Activated CD4-positive, alpha-beta T cell treated with anti-CD3 and anti-CD28 coated beads for 36 hours (primary cell): ENCODE results near the gene GRIPAP1. TPM values are rescaled to one million over a fixed set of nuclear protein-coding genes. Genes with fewer than 3 reads are reported as not detected.

ENCODE experiments used
- ATAC-seq: fragments of 200-7000 bp; cut with Tn5 transposase; one replicate; pipeline ENCODE4 v1.10.0; 2021; ENCODE audit warnings: mild to moderate bottlenecking, moderate library complexity
- CTCF ChIA-PET: fragments of 350-600 bp; sonication (Branson Sonifier 250); formaldehyde crosslinking; loops from one replicate; lab custom pipeline; 2021; ENCODE audit warnings: antibody characterized with exemption; lab: Charles Lee
- POLR2A ChIA-PET: fragments of 350-600 bp; sonication (Branson Sonifier 250); formaldehyde crosslinking; loops from one replicate; lab custom pipeline; 2021; ENCODE audit warnings: antibody characterized with exemption, inconsistent platforms; lab: Charles Lee
- DNase-seq: peaks from one replicate; pipeline ENCODE4 v3.0.0-alpha.2; 2020
- H3K27ac Mint-ChIP-seq: one replicate; pipeline ENCODE4 v1.8.0; 2021; ENCODE audit warnings: mixed read lengths
- H3K27me3 Mint-ChIP-seq: one replicate; pipeline ENCODE4 v1.8.0; 2021; ENCODE audit warnings: mixed read lengths
- H3K36me3 Mint-ChIP-seq: one replicate; pipeline ENCODE4 v1.8.0; 2021; ENCODE audit warnings: low read depth, mixed read lengths
- H3K4me1 Mint-ChIP-seq: one replicate; pipeline ENCODE4 v1.8.0; 2021; ENCODE audit warnings: mixed read lengths
- H3K4me3 Mint-ChIP-seq: one replicate; pipeline ENCODE4 v1.8.0; 2021; ENCODE audit warnings: mild to moderate bottlenecking, moderate library complexity, mixed read lengths
- H3K9me3 Mint-ChIP-seq: one replicate; pipeline ENCODE4 v1.8.0; 2021; ENCODE audit warnings: low read depth, mixed read lengths
- intact Hi-C, 2 experiments: fragments of 100-400 bp; cut with DNase I in 1 of 2; cut with micrococcal nuclease in 1 of 2; formaldehyde crosslinking; loops; one replicate each; pipeline versions ENCODE4 v1.14.2 to v1.15.1; 2022 to 2024; cut with DNase I, micrococcal nuclease
- total RNA-seq, 2 experiments: library from RNA; stranded (reverse); gene quantifications; one replicate each; pipeline ENCODE4 v1.2.3, GENCODE V29; 2021

The GRIPAP1 gene
- total RNA-seq, 2 experiments from 2014 or later: 57.8 to 63.3 TPM

- Mint-ChIP-seq H3K27ac (no peak overlapping the region), H3K9me3 (no peaks in the 10 kb centered on the region), H3K4me3 (peak overlapping the region; percentile 30), H3K36me3 (peaks cover 8% of the 10 kb centered on the region), H3K27me3 (no peaks in the 10 kb centered on the region), H3K4me1 (peaks cover 15% of the 10 kb centered on the region)
- CTCF ChIA-PET: interaction anchor here (0.8 to 0.9 kb wide), 2 partner anchors 150 to 162 kb away, joined by 3 to 4 read pairs; no protein-coding TSS in a partner anchor
- POLR2A ChIA-PET: interaction anchor here (0.6 kb wide), 2 partner anchors 72 to 275 kb away, joined by 3 to 4 read pairs; no protein-coding TSS in a partner anchor
- DNase-seq: peak; percentile 54
- intact Hi-C loops: no loop called here
- peak; percentile 65 for ATAC-seq
These were observed 29.6 kb downstream of the GRIPAP1 start for GRCh38 chrX:48972220-48973164.

- Mint-ChIP-seq H3K9me3 (no peaks in the 10 kb centered on the region), H3K27ac (no peak within 1 kb of the TSS), H3K27me3 (no peaks in the 10 kb centered on the region), H3K4me1 (peaks cover 15% of the 10 kb centered on the region), H3K4me3 (peak within 1 kb of the TSS; percentile 30), H3K36me3 (peaks cover 8% of the 10 kb centered on the region)
- peak; percentile 35 for DNase-seq
- POLR2A ChIA-PET: no interaction called here
- intact Hi-C loops: no loop called here
- CTCF ChIA-PET: interaction anchor here (0.9 kb wide), 1 partner anchor 151 kb away, joined by 3 read pairs; no protein-coding TSS in a partner anchor
- ATAC-seq: peak; percentile 54
These were observed 30.5 kb downstream of the GRIPAP1 start, which contains the start of gene KCND1 for GRCh38 chrX:48971249-48972219. KCND1 (minus strand) TSS chrX:48971844; CDS start chrX:48970271, 1,573 bp downstream.

- intact Hi-C loops: no loop called here
- no peak for DNase-seq
- POLR2A ChIA-PET: no interaction called here
- CTCF ChIA-PET: no interaction called here
- Mint-ChIP-seq H3K27me3 (no peaks in the 10 kb centered on the region), H3K9me3 (no peaks in the 10 kb centered on the region), H3K27ac (no peak overlapping the region), H3K4me1 (peaks cover 15% of the 10 kb centered on the region), H3K4me3 (no peak overlapping the region), H3K36me3 (peaks cover under 1% of the 10 kb centered on the region)
- ATAC-seq: no peak
These were observed 32.6 kb downstream of the GRIPAP1 start for GRCh38 chrX:48969471-48969870.

- Mint-ChIP-seq H3K4me3 (no peak overlapping the region), H3K27me3 (no peaks in the 10 kb centered on the region), H3K27ac (no peak overlapping the region), H3K4me1 (peaks cover 15% of the 10 kb centered on the region), H3K36me3 (no peaks in the 10 kb centered on the region), H3K9me3 (no peaks in the 10 kb centered on the region)
- ATAC-seq: no peak
- ChIA-PET POLR2A (no interaction called here), CTCF (no interaction called here)
- no peak for DNase-seq
- intact Hi-C loops: no loop called here
These were observed 33.7 kb downstream of the GRIPAP1 start for GRCh38 chrX:48968377-48968776.

- Mint-ChIP-seq H3K36me3 (no peaks in the 10 kb centered on the region), H3K4me1 (peaks cover 2% of the 10 kb centered on the region), H3K27me3 (no peaks in the 10 kb centered on the region), H3K4me3 (no peak overlapping the region), H3K27ac (no peak overlapping the region), H3K9me3 (no peaks in the 10 kb centered on the region)
- DNase-seq (no peak), ATAC-seq (no peak)
- intact Hi-C loops: no loop called here
- ChIA-PET POLR2A (no interaction called here), CTCF (no interaction called here)
These were observed 35.1 kb downstream of the GRIPAP1 start for GRCh38 chrX:48966796-48967579.

GRCh38 chrX:48965959-48966358, 36.1 kb downstream of the GRIPAP1 start:
- Mint-ChIP-seq H3K36me3 (no peaks in the 10 kb centered on the region), H3K9me3 (no peaks in the 10 kb centered on the region), H3K4me1 (no peaks in the 10 kb centered on the region), H3K27me3 (no peaks in the 10 kb centered on the region), H3K4me3 (no peak overlapping the region), H3K27ac (no peak overlapping the region)
- DNase-seq: no peak
- intact Hi-C loops: no loop called here
- ChIA-PET CTCF (no interaction called here), POLR2A (interaction anchor here (0.6 kb wide), 1 partner anchor 25 kb away, joined by 4 read pairs; no protein-coding TSS in a partner anchor)
- no peak for ATAC-seq

GRCh38 chrX:48961585-48962091, 40.4 kb downstream of the GRIPAP1 start:
- Mint-ChIP-seq H3K9me3 (no peaks in the 10 kb centered on the region), H3K36me3 (peaks cover 2% of the 10 kb centered on the region), H3K4me3 (no peak overlapping the region), H3K27ac (peak overlapping the region; percentile 37), H3K27me3 (no peaks in the 10 kb centered on the region), H3K4me1 (peaks cover 6% of the 10 kb centered on the region)
- CTCF ChIA-PET: no interaction called here
- intact Hi-C loops: no loop called here
- no peak for ATAC-seq
- POLR2A ChIA-PET: no interaction called here
- DNase-seq: no peak

- peaks cover 11% of the 10 kb centered on the region for H3K4me1 Mint-ChIP-seq
- no peaks in the 10 kb centered on the region for H3K9me3 Mint-ChIP-seq
- peaks cover 12% of the 10 kb centered on the region for H3K36me3 Mint-ChIP-seq
- DNase-seq: no peak
- POLR2A ChIA-PET: no interaction called here
- ATAC-seq: no peak
- H3K4me3 Mint-ChIP-seq: peak overlapping the region; percentile 32
- CTCF ChIA-PET: no interaction called here
- intact Hi-C loops: no loop called here
- no peaks in the 10 kb centered on the region for H3K27me3 Mint-ChIP-seq
- peak overlapping the region; percentile 24 for H3K27ac Mint-ChIP-seq
These were observed 41.8 kb downstream of the GRIPAP1 start for GRCh38 chrX:48960291-48960690.

GRCh38 chrX:48958635-48959094, 43.4 kb downstream of the GRIPAP1 start:
- peak overlapping the region; percentile 100 for H3K27ac Mint-ChIP-seq
- no peaks in the 10 kb centered on the region for H3K27me3 Mint-ChIP-seq
- peak overlapping the region; percentile 93 for H3K4me3 Mint-ChIP-seq
- POLR2A ChIA-PET: interaction anchor here (0.6 to 3.2 kb wide), 6 partner anchors 15 to 283 kb away, joined by 3 to 27 read pairs (median 4); partner anchors contain the start of gene PIM2
- H3K36me3 Mint-ChIP-seq: peaks cover 23% of the 10 kb centered on the region
- intact Hi-C loops: loop anchor here (1.0 to 5.0 kb wide), 14 partner anchors 21 to 384 kb away; partner anchors contain the start of genes GRIPAP1 (in 2 of the 2), SUV39H1 (in 2 of the 2), TFE3 (in 2 of the 2) and GPKOW (in 1 of the 2)
- DNase-seq (peak; percentile 48), ATAC-seq (no peak)
- peaks cover 21% of the 10 kb centered on the region for H3K4me1 Mint-ChIP-seq
- no peaks in the 10 kb centered on the region for H3K9me3 Mint-ChIP-seq
- CTCF ChIA-PET: interaction anchor here (0.6 to 1.8 kb wide), 4 partner anchors 34 to 85 kb away, joined by 3 to 8 read pairs (median 4); no protein-coding TSS in a partner anchor
